CD8-positive, alpha-beta memory T cell (primary cell): ENCODE results near the gene MUC5B. TPM values are rescaled to one million over a fixed set of nuclear protein-coding genes. Genes with fewer than 3 reads are reported as not detected.
A peak's percentile ranks its signal among the peaks of the same experiment; 100 is the strongest.

Experiments used
- CTCF ChIA-PET: fragments of 350-600 bp; sonication (Branson Sonifier 250); formaldehyde crosslinking; loops from one replicate; lab custom pipeline; 2021; ENCODE audit warnings: antibody characterized with exemption; lab: Charles Lee
- POLR2A ChIA-PET: fragments of 350-600 bp; sonication (Branson Sonifier 250); formaldehyde crosslinking; loops from one replicate; lab custom pipeline; 2021; ENCODE audit warnings: antibody characterized with exemption; lab: Charles Lee
- DNase-seq, 5 donors: peaks; one replicate each; pipeline versions ENCODE4 v3.0.0 to v3.0.0-alpha.2; 2020 to 2022; ENCODE audit warnings: mixed read lengths in 1 of 5
- H3K27ac ChIP-seq: one replicate; pipeline ENCODE4 v1.7.0; 2013; ENCODE audit warnings: low read depth, mild to moderate bottlenecking, low read length, moderate library complexity
- H3K27me3 ChIP-seq: 2 replicates; pipeline ENCODE4 v1.7.0; 2013; ENCODE audit warnings: low read length, mild to moderate bottlenecking; ENCODE audit not compliant: insufficient read depth, poor library complexity, severe bottlenecking
- H3K36me3 ChIP-seq: 2 replicates; pipeline ENCODE4 v1.7.0; 2013; ENCODE audit warnings: mild to moderate bottlenecking, low read length, moderate library complexity; ENCODE audit not compliant: insufficient read depth
- H3K4me1 ChIP-seq: 2 replicates; pipeline ENCODE4 v1.7.0; 2013; ENCODE audit warnings: mild to moderate bottlenecking, low read length, moderate library complexity; ENCODE audit not compliant: insufficient read depth
- H3K4me3 ChIP-seq: 2 replicates; pipeline ENCODE4 v1.7.0; 2013; ENCODE audit warnings: mild to moderate bottlenecking, low read length
- H3K9me3 ChIP-seq: 2 replicates; pipeline ENCODE4 v1.7.0; 2013; ENCODE audit warnings: mild to moderate bottlenecking, low read length
- H3K27ac Mint-ChIP-seq, 8 donors: one replicate each; pipeline ENCODE4 v1.8.0; 2020 to 2021; ENCODE audit warnings: mixed read lengths in 8 of 8, mild to moderate bottlenecking in 6 of 8, inconsistent platforms in 3 of 8, moderate library complexity in 3 of 8
- H3K27me3 Mint-ChIP-seq, 2 donors: one replicate each; pipeline ENCODE4 v1.8.0; 2020 to 2021; ENCODE audit warnings: mixed read lengths in 2 of 2, mild to moderate bottlenecking in 1 of 2, moderate library complexity in 1 of 2
- H3K36me3 Mint-ChIP-seq, 3 donors: one replicate each; pipeline ENCODE4 v1.8.0; 2020 to 2021; ENCODE audit warnings: mixed read lengths in 3 of 3, inconsistent platforms in 1 of 3, mild to moderate bottlenecking in 1 of 3
- H3K4me1 Mint-ChIP-seq, 3 donors: one replicate each; pipeline ENCODE4 v1.8.0; 2020 to 2021; ENCODE audit warnings: mixed read lengths in 3 of 3, inconsistent platforms in 1 of 3, mild to moderate bottlenecking in 1 of 3
- H3K4me3 Mint-ChIP-seq, 7 donors: one replicate each; pipeline ENCODE4 v1.8.0; 2020 to 2021; ENCODE audit warnings: mixed read lengths in 7 of 7, mild to moderate bottlenecking in 6 of 7, moderate library complexity in 4 of 7, inconsistent platforms in 2 of 7
- H3K9me3 Mint-ChIP-seq, 5 donors: one replicate each; pipeline ENCODE4 v1.8.0; 2020 to 2022; ENCODE audit warnings: mixed read lengths in 5 of 5, mild to moderate bottlenecking in 3 of 5, moderate library complexity in 2 of 5, inconsistent platforms in 1 of 5
- polyA plus RNA-seq: library from polyadenylated mRNA; unstranded; fragments of 300-500 nt; fragmentation: Illumina TruSeq; gene quantifications from one replicate; pipeline ENCODE4 v1.2.3, GENCODE V29; 2021
- total RNA-seq, 2 experiments: library from RNA; stranded (reverse); gene quantifications; one replicate each; pipeline ENCODE4 v1.2.3, GENCODE V29; 2021

Gene MUC5B
- total and polyA plus RNA-seq, 3 experiments from 2014 or later = not detected

DNA sequence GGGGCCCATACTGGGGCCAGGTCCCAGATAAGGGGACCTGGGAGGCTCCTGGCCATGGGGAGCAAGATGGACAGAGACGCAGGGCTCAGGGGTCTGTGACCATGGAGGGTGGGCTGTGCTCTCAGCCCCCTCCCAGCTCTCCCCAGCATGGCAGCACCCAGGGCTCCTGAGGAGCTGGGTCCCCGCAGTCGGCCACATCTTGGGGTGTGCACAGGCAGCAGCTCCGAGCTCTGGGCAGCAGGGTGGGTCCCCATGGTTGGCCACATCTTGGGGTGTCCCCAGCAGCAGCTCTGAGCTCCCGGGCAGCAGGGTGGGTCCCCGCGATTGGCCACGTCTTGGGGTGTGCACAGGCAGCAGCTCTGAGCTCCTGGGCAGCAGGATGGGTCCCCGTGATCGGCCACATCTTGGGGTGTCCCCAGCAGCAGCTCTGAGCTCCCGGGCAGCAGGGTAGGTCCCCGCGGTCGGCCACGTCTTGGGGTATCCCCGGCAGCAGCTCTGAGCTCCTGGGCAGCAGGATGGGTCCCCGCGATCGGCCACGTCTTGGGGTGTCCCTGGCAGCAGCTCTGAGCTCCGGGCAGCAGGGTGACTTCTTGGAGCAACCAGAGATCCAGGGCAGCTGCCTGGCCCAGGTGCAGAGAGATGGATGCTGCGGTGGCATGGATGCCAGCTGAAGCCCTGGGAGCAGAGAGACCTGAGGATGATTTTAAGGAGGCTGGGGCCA, 18.3 kb upstream of the MUC5B start:
- POLR2A ChIA-PET = no interaction called here
- CTCF ChIA-PET = interaction anchor here (2.5 kb wide), 1 partner anchor 370 kb away, joined by 22 read pairs; no protein-coding TSS in a partner anchor
- Mint-ChIP-seq H3K27me3 (peaks cover 0 to 5% of the 10 kb centered on the region in 2 donors), H3K27ac (no peak overlapping the region), H3K4me3 (no peak overlapping the region), H3K4me1 (no peaks in the 10 kb centered on the region), H3K9me3 (peaks cover 0 to 2% (median 0%) of the 10 kb centered on the region in 5 donors), H3K36me3 (no peaks in the 10 kb centered on the region)
- Histone ChIP-seq H3K4me3 (no peak overlapping the region), H3K27me3 (no peaks in the 10 kb centered on the region), H3K36me3 (no peaks in the 10 kb centered on the region), H3K9me3 (no peaks in the 10 kb centered on the region), H3K4me1 (no peaks in the 10 kb centered on the region), H3K27ac (no peak overlapping the region)
- DNase-seq = peak in 1 of 5 donors; percentile 43

DNA sequence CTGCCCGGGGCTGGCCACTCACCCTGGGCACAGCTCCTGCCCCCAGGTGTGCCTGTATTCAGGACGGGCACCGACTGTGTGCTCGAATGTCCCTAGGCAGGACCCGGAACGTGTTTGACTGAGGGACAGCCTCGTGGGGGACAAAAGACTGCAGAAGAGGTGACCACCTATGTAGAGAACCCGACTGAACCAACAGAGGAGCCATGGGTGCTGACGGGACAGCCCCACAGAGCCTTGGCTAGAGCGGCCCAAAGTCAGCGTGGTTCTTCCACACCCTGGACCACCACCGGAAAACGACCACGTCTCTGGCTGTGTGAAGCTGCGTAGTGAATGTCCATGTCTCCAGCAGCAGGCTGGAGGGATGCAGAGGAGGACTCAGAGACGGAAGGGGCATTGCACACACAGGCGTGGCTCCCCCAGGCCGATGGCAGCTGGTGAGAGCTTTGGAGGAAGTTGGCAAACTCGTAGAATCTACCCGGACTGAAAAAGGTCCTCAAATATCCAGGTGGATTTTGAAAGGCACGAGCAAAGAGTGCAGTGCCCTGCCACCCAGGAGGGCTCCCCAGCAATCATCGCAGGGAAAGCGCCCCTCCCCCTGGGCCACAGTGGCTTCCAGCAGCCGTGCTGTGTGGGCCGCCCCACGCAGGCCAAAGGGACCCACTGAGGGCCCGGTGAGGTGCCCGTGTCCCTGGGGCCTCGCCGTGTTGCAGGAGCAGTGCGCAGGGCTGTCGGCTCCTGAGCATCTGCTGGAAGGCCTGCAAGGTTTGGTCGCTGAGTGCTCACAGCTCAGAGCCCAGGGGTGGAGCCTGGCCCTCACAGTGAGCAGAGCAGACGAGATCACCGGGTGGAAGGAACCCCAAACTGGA, 17.5 kb upstream of the MUC5B start:
- H3K9me3 Mint-ChIP-seq = peaks cover 2 to 5% (median 5%) of the 10 kb centered on the region in 5 donors
- ChIA-PET POLR2A (no interaction called here), CTCF (no interaction called here)
- Histone ChIP-seq H3K36me3 (no peaks in the 10 kb centered on the region), H3K9me3 (no peaks in the 10 kb centered on the region), H3K4me3 (no peak overlapping the region), H3K27me3 (no peaks in the 10 kb centered on the region), H3K27ac (no peak overlapping the region), H3K4me1 (no peaks in the 10 kb centered on the region)
- no peak overlapping the region for H3K4me3 Mint-ChIP-seq
- peaks cover 6% of the 10 kb centered on the region in 2 donors for H3K27me3 Mint-ChIP-seq
- no peak overlapping the region for H3K27ac Mint-ChIP-seq
- peak in 1 of 5 donors; percentile 37 for DNase-seq
- no peaks in the 10 kb centered on the region for H3K36me3 Mint-ChIP-seq
- no peaks in the 10 kb centered on the region for H3K4me1 Mint-ChIP-seq

DNA sequence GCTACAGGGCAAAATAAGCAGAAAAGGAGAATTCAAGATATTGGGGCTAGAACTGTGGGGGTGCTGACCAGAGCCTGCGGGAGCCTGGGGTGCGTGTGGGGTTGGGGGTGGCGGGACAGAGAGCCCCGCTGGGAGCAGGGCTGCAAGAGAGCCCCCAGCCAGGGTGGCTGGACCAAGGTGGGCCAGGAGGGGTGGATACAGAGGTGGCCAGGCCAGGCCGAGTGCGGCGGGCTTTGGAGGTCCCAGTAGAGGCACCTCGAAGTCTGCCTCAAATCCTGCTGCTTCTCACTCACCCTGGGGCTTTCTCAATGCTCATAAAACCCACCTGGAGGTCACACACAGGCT, 16.9 kb upstream of the MUC5B start:
- no peaks in the 10 kb centered on the region for H3K4me1 Mint-ChIP-seq
- Histone ChIP-seq H3K4me3 (no peak overlapping the region), H3K27me3 (no peaks in the 10 kb centered on the region), H3K27ac (no peak overlapping the region), H3K9me3 (no peaks in the 10 kb centered on the region), H3K36me3 (no peaks in the 10 kb centered on the region), H3K4me1 (no peaks in the 10 kb centered on the region)
- ChIA-PET POLR2A (no interaction called here), CTCF (no interaction called here)
- H3K27ac Mint-ChIP-seq = no peak overlapping the region
- H3K27me3 Mint-ChIP-seq = peaks cover 8 to 10% of the 10 kb centered on the region in 2 donors
- DNase-seq = peak in 1 of 5 donors; percentile 26
- no peak overlapping the region for H3K4me3 Mint-ChIP-seq
- H3K36me3 Mint-ChIP-seq = no peaks in the 10 kb centered on the region
- H3K9me3 Mint-ChIP-seq = peaks cover 7 to 10% (median 9%) of the 10 kb centered on the region in 5 donors

DNA sequence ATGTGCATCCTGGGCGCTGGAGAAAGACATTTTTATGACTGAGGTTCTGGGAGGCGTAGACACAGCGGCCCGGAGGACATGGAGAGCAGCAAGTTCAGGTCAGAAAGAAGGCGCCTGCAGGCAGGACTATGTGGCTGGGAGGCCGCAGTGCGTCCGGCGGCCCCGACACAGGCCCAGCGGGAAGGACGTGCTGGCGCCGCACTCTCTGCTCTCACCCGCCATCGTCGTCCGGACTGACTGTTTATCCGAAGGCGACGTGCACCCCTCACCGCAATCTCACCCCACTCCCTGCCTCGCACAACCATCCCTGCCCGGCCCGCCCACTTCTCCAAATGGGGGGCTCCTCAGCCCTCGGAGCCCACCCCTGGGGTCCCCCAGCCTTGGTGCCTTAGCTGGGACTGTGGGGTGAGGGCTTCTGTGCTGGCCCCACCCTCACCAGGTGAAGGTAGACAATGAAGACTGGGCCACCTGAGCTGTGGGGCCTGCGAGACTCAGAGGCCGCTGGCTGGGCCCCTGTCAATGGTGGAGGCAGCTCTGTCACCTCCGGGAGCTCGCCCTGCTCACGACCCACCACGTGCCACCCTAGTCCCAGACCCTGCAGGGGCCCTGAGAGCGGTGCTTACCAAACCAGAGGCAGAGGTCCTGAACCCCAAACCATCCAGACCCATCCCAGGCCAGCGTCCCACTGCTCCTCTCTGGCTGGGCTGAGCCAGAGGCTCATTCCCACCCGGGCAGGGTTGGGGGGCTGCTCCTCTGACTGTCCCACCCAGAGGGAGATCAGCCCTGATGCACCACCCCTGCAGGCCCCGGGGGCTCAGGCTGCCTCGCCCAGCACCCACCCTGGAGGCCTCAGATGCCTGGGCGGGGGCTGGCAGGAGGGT, 16.2 kb upstream of the MUC5B start:
- H3K4me1 Mint-ChIP-seq = no peaks in the 10 kb centered on the region
- H3K4me1 ChIP-seq = no peaks in the 10 kb centered on the region
- H3K27me3 Mint-ChIP-seq = peaks cover 15 to 17% of the 10 kb centered on the region in 2 donors
- POLR2A ChIA-PET = no interaction called here
- H3K36me3 ChIP-seq = no peaks in the 10 kb centered on the region
- H3K9me3 ChIP-seq = no peaks in the 10 kb centered on the region
- no peak overlapping the region for H3K27ac ChIP-seq
- H3K4me3 Mint-ChIP-seq = no peak overlapping the region
- CTCF ChIA-PET = no interaction called here
- no peaks in the 10 kb centered on the region for H3K27me3 ChIP-seq
- no peak overlapping the region for H3K27ac Mint-ChIP-seq
- H3K36me3 Mint-ChIP-seq = peaks cover 0 to 4% (median 0%) of the 10 kb centered on the region in 3 donors
- DNase-seq = peak in 1 of 5 donors; percentile 39
- peaks cover 14 to 17% (median 16%) of the 10 kb centered on the region in 5 donors for H3K9me3 Mint-ChIP-seq
- H3K4me3 ChIP-seq = no peak overlapping the region

DNA sequence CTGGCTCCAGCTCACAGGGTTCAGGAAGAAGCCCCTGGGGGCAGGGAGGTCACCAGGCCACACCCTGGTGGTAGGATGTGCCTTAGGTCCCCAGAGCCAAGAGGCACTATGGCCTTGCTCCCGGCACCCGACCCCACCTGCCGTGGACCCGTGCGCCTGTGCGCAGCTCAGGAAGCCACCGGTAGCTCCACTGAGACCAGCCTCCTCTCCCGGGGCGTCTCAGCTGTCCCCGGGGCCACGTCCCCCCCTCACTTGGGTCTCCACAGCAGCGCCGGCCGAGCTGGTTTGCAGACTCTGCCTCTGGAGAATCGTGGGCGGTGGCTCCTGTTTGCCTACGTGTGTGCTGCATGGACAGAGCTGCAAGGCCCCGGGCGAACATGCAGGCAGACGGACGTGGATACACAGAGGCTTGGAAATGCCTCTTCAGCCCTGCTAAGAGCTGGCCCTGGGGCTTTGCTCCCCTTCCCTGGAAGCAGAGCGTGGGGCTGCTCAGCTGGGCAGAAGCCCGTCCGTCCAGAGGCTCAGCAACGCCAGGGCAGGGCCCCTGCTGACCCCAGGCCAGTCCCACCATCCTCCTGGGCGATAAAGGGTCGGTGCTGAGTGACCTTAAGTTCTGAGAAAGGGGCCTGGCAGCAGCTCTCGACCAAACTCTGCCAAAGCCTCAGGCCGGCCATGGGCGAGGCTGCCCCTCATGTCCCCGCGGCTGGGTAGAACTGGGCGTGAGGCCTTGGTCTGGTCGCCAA, 15.3 kb upstream of the MUC5B start:
- CTCF ChIA-PET = interaction anchor here (0.7 kb wide), 1 partner anchor 367 kb away, joined by 3 read pairs; no protein-coding TSS in a partner anchor
- peak in 1 of 5 donors; percentile 44 for DNase-seq

DNA sequence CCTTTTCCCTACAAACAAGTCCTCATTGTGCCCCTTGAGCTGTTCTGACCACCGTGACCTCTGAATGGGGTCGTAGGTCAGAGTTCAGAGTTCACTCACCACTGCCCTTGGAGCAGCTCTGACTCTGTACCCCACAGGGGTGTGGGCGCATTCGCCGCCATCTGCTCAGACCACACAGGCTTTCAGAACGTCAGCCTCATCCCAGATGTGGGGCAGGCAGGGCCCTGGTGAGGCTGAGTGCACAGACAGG, 14.8 kb upstream of the MUC5B start:
- Mint-ChIP-seq H3K27me3 (peaks cover 20 to 21% of the 10 kb centered on the region in 2 donors), H3K27ac (no peak overlapping the region), H3K4me3 (no peak overlapping the region), H3K4me1 (no peaks in the 10 kb centered on the region), H3K9me3 (peaks cover 17 to 29% (median 26%) of the 10 kb centered on the region in 5 donors), H3K36me3 (peaks cover 0 to 5% (median 5%) of the 10 kb centered on the region in 3 donors)
- ChIA-PET POLR2A (no interaction called here), CTCF (interaction anchor here (0.7 kb wide), 1 partner anchor 367 kb away, joined by 3 read pairs; no protein-coding TSS in a partner anchor)
- DNase-seq = no peak
- Histone ChIP-seq H3K4me3 (no peak overlapping the region), H3K36me3 (no peaks in the 10 kb centered on the region), H3K9me3 (no peaks in the 10 kb centered on the region), H3K4me1 (no peaks in the 10 kb centered on the region), H3K27me3 (no peaks in the 10 kb centered on the region), H3K27ac (no peak overlapping the region)

More for the DNA sequence above, 15.3 kb upstream of the MUC5B start:
- Histone ChIP-seq H3K36me3 (no peaks in the 10 kb centered on the region), H3K27me3 (no peaks in the 10 kb centered on the region), H3K9me3 (no peaks in the 10 kb centered on the region), H3K4me3 (no peak overlapping the region), H3K27ac (no peak overlapping the region), H3K4me1 (no peaks in the 10 kb centered on the region)
- Mint-ChIP-seq H3K9me3 (peaks cover 17 to 26% (median 23%) of the 10 kb centered on the region in 5 donors), H3K4me3 (no peak overlapping the region), H3K27me3 (peaks cover 20 to 21% of the 10 kb centered on the region in 2 donors), H3K4me1 (no peaks in the 10 kb centered on the region), H3K27ac (no peak overlapping the region), H3K36me3 (peaks cover 0 to 5% (median 5%) of the 10 kb centered on the region in 3 donors)
- POLR2A ChIA-PET = no interaction called here
